B cell (primary cell): ENCODE results near the gene SPPL3. TPM values are rescaled to one million over a fixed set of nuclear protein-coding genes. Genes with fewer than 3 reads are reported as not detected.

Experiments
- ATAC-seq: fragments of 200-7000 bp; cut with Tn5 transposase; one replicate; pipeline ENCODE4 v1.10.0; 2021; ENCODE audit warnings: low read depth, mild to moderate bottlenecking, moderate number of reproducible peaks, moderate library complexity
- CTCF ChIA-PET: fragments of 350-600 bp; sonication (Branson Sonifier 250); formaldehyde crosslinking; loops from one replicate; lab custom pipeline; 2021; ENCODE audit warnings: antibody characterized with exemption, inconsistent platforms; lab: Charles Lee
- POLR2A ChIA-PET: fragments of 350-600 bp; sonication (Branson Sonifier 250); formaldehyde crosslinking; loops from one replicate; lab custom pipeline; 2021; ENCODE audit warnings: antibody characterized with exemption; lab: Charles Lee
- DNase-seq: peaks from one replicate; pipeline ENCODE4 v3.0.0; 2013
- H2AFZ ChIP-seq: 2 replicates; pipeline ENCODE4 v1.6.1; 2012; ENCODE audit warnings: mild to moderate bottlenecking, low read depth, low read length; ENCODE audit not compliant: insufficient read depth, poor library complexity, severe bottlenecking
- H3K27ac ChIP-seq, 2 donors: 1 replicate in 1 of 2; 2 replicates in 1 of 2; pipeline ENCODE4 v1.5.1; 2012 to 2013; ENCODE audit warnings: low read length in 2 of 2, mild to moderate bottlenecking in 2 of 2, moderate library complexity in 1 of 2
- H3K27me3 ChIP-seq, 4 experiments: fragments of 200-600 bp in 1 of 4; sonication (generic) in 1 of 4; replicated peaks in 1 of 4; 1 replicate in 2 of 4; 2 replicates in 2 of 4; pipeline versions ENCODE4 v1.6.1 to v1.7.0; 2013 to 2016; ENCODE audit warnings: low read length in 3 of 4, mild to moderate bottlenecking in 2 of 4, mixed read lengths in 1 of 4, moderate library complexity in 1 of 4; ENCODE audit not compliant: insufficient read depth in 4 of 4, control insufficient read depth in 3 of 4; ENCODE audit errors: control extremely low read depth in 1 of 4
- H3K36me3 ChIP-seq, 2 experiments: replicated peaks in 1 of 2; 1 replicate in 1 of 2; 2 replicates in 1 of 2; pipeline versions ENCODE4 v1.6.1 to v1.7.1; 2013; ENCODE audit warnings: low read length in 1 of 2; ENCODE audit not compliant: insufficient read depth in 2 of 2, control insufficient read depth in 1 of 2; ENCODE audit errors: control extremely low read depth in 1 of 2, extremely low read depth in 1 of 2
- H3K4me1 ChIP-seq, 2 donors: fragments of 200-600 bp in 1 of 2; sonication (generic) in 1 of 2; 1 replicate in 1 of 2; 2 replicates in 1 of 2; pipeline versions ENCODE4 v1.5.1 to v1.6.1; 2013 to 2017; ENCODE audit warnings: low read length in 2 of 2; ENCODE audit not compliant: control insufficient read depth in 2 of 2, insufficient read depth in 2 of 2
- H3K4me2 ChIP-seq: replicated peaks from 2 replicates; pipeline ENCODE3; 2012; ENCODE audit warnings: mild to moderate bottlenecking, low read depth, low read length; ENCODE audit not compliant: poor library complexity, severe bottlenecking
- H3K4me3 ChIP-seq, 5 experiments: fragments of 200-600 bp in 1 of 5; sonication (generic) in 1 of 5; 1 replicate in 3 of 5; 2 replicates in 2 of 5; pipeline versions ENCODE4 v1.5.1 to v1.7.0; 2011 to 2016; ENCODE audit warnings: low read length in 4 of 5, mild to moderate bottlenecking in 4 of 5, low read depth in 2 of 5, control low read depth in 1 of 5, moderate library complexity in 1 of 5; ENCODE audit not compliant: insufficient read depth in 1 of 5; ENCODE audit errors: control extremely low read depth in 1 of 5, extremely low read depth in 1 of 5
- H3K79me2 ChIP-seq: fragments of 200-600 bp; sonication (generic); one replicate; pipeline ENCODE4 v1.6.0; 2016; ENCODE audit warnings: low read length; ENCODE audit not compliant: control insufficient read depth, insufficient read depth
- H3K9ac ChIP-seq: fragments of 200-600 bp; sonication (generic); 2 replicates; pipeline ENCODE4 v1.6.1; 2017; ENCODE audit warnings: mild to moderate bottlenecking, low read length, moderate library complexity
- H3K9me3 ChIP-seq, 3 donors: one replicate each; pipeline versions ENCODE4 v1.6.1 to v1.7.1; 2013; ENCODE audit warnings: low read length in 2 of 3; ENCODE audit not compliant: control insufficient read depth in 2 of 3, insufficient read depth in 1 of 3; ENCODE audit errors: control extremely low read depth in 1 of 3
- H4K20me1 ChIP-seq: 2 replicates; pipeline ENCODE4 v1.6.0; 2012; ENCODE audit warnings: mild to moderate bottlenecking, low read length; ENCODE audit not compliant: insufficient read depth, control insufficient read depth, poor library complexity, severe bottlenecking
- H3K27ac Mint-ChIP-seq: one replicate; pipeline ENCODE4 v1.8.0; 2021; ENCODE audit warnings: mixed read lengths
- H3K27me3 Mint-ChIP-seq: one replicate; pipeline ENCODE4 v1.8.0; 2021; ENCODE audit warnings: mixed read lengths
- H3K4me1 Mint-ChIP-seq: one replicate; pipeline ENCODE4 v1.8.0; 2021; ENCODE audit warnings: mixed read lengths
- H3K4me3 Mint-ChIP-seq: one replicate; pipeline ENCODE4 v1.8.0; 2021; ENCODE audit warnings: mixed read lengths
- H3K9me3 Mint-ChIP-seq: one replicate; pipeline ENCODE4 v1.8.0; 2022; ENCODE audit warnings: mixed read lengths; ENCODE audit not compliant: insufficient read depth
- CTCF ChIP-seq: fragments of 200-600 bp; IDR thresholded peaks from one replicate; pipeline ENCODE4 v1.8.0; 2022; ENCODE audit warnings: antibody characterized with exemption, mild to moderate bottlenecking
- EZH2 ChIP-seq: IDR thresholded peaks from 2 replicates; pipeline ENCODE4 v1.6.1; 2012; ENCODE audit warnings: borderline replicate concordance, low read depth, mild to moderate bottlenecking, moderate library complexity, low read length; ENCODE audit not compliant: insufficient read depth, poor library complexity, severe bottlenecking
- WGBS: methylation state at CpG from one replicate; pipeline ENCODE4 v1.1.5; 2013; ENCODE audit warnings: missing lambda C conversion rate; ENCODE audit not compliant: insufficient coverage; 5-methylcytosine and 5-hydroxymethylcytosine counted together
- intact Hi-C: fragments of 100-400 bp; cut with micrococcal nuclease; formaldehyde crosslinking; loops from one replicate; pipeline ENCODE4 v1.10.0; 2022
- polyA plus RNA-seq: library from polyadenylated mRNA; depleted of rRNA; stranded (reverse); fragments of >200 nt; gene quantifications from 2 replicates; pipeline ENCODE4 v1.2.3, GENCODE V29; 2012
- total RNA-seq, 2 donors: library from RNA; stranded (reverse); fragments of 120-200 nt in 1 of 2; gene quantifications; 1 replicate in 1 of 2; 2 replicates in 1 of 2; pipeline versions ENCODE4 v1.2.3 to v1.2.4, GENCODE V29; 2013 to 2022

The SPPL3 gene
- total and polyA plus RNA-seq, 2 donors (not counting 1 experiment from before 2014, with no cell fraction given) = 12.3 to 43.6 TPM

- 98% methylated on average over 5 of the region's 6 CpGs for WGBS
- Histone ChIP-seq H4K20me1 (peaks cover 68% of the 10 kb centered on the region), H3K79me2 (peaks cover 86% of the 10 kb centered on the region), H3K4me2 (no peak overlapping the region), H3K27me3 (no peaks in the 10 kb centered on the region), H3K27ac (no peak overlapping the region), H3K9me3 (no peaks in the 10 kb centered on the region), H3K4me1 (peaks cover 16% of the 10 kb centered on the region in 2 donors), H3K9ac (no peak overlapping the region), H2AFZ (no peak overlapping the region), H3K36me3 (no peaks in the 10 kb centered on the region), H3K4me3 (no peak overlapping the region)
- Mint-ChIP-seq H3K27ac (no peak overlapping the region), H3K4me3 (no peak overlapping the region), H3K4me1 (peaks cover 38% of the 10 kb centered on the region), H3K27me3 (no peaks in the 10 kb centered on the region), H3K9me3 (no peaks in the 10 kb centered on the region)
- intact Hi-C loops = no loop called here
- ChIA-PET POLR2A (no interaction called here), CTCF (no interaction called here)
- no peak for TF ChIP-seq CTCF
- no peak for TF ChIP-seq EZH2
- no peak for ATAC-seq
- no peak for DNase-seq
These were observed 60.7 kb downstream of the SPPL3 start for GRCh38 chr12:120843472-120843871.

GRCh38 chr12:120842595-120842994 is 61.6 kb downstream of the SPPL3 start:
- TF ChIP-seq CTCF (no peak), EZH2 (no peak)
- intact Hi-C loops = no loop called here

More at GRCh38 chr12:120842595-120842994, 61.6 kb downstream of the SPPL3 start:
- peaks cover 66% of the 10 kb centered on the region for H4K20me1 ChIP-seq
- no peak overlapping the region for H2AFZ ChIP-seq
- Mint-ChIP-seq H3K4me3 (no peak overlapping the region), H3K27me3 (no peaks in the 10 kb centered on the region), H3K9me3 (no peaks in the 10 kb centered on the region), H3K4me1 (peaks cover 33% of the 10 kb centered on the region), H3K27ac (no peak overlapping the region)
- POLR2A ChIA-PET = no interaction called here
- no peaks in the 10 kb centered on the region for H3K27me3 ChIP-seq
- H3K9ac ChIP-seq = no peak overlapping the region
- peaks cover 85% of the 10 kb centered on the region for H3K79me2 ChIP-seq
- ATAC-seq (no peak), DNase-seq (no peak)
- H3K4me1 ChIP-seq = peaks cover 7 to 8% of the 10 kb centered on the region in 2 donors
- H3K4me3 ChIP-seq = no peak overlapping the region
- no peaks in the 10 kb centered on the region for H3K36me3 ChIP-seq
- H3K4me2 ChIP-seq = no peak overlapping the region
- no peak overlapping the region for H3K27ac ChIP-seq
- CTCF ChIA-PET = interaction anchor here (1.4 kb wide), 1 partner anchor 14 kb away, joined by 3 read pairs; no protein-coding TSS in a partner anchor
- no peaks in the 10 kb centered on the region for H3K9me3 ChIP-seq
- WGBS = no CpG with 5 or more reads among the region's 3 CpGs
